GM23338 (cell line): ENCODE measurements around the gene ASAP2. TPM values are rescaled to one million over a fixed set of nuclear protein-coding genes. Genes with fewer than 3 reads are reported as not detected.

ENCODE experiments used
- ATAC-seq: fragments of 200-7000 bp; cut with Tn5 transposase; 3 replicates; pipeline ENCODE4 v1.9.1; 2020
- DNase-seq: peaks from one replicate; pipeline ENCODE4 v3.0.0-alpha.2; 2015; ENCODE audit warnings: low spot score
- H2AFZ ChIP-seq: fragments of 200-600 bp; sonication (generic); 2 replicates; pipeline ENCODE4 v1.8.0; 2016; ENCODE audit warnings: antibody characterized with exemption, mild to moderate bottlenecking, moderate library complexity
- H3F3A ChIP-seq: fragments of 200-600 bp; sonication (generic); replicated peaks from 2 replicates; pipeline ENCODE4 v1.8.0; 2017; ENCODE audit warnings: antibody characterized with exemption, mixed run types, low read depth
- H3K27ac ChIP-seq: fragments of 200-600 bp; sonication (generic); 2 replicates; pipeline ENCODE4 v1.6.1; 2016; ENCODE audit warnings: low read depth
- H3K27me3 ChIP-seq: fragments of 200-600 bp; sonication (generic); 2 replicates; pipeline ENCODE4 v1.8.0; 2016; ENCODE audit warnings: mild to moderate bottlenecking, mixed run types, moderate library complexity; ENCODE audit not compliant: insufficient read depth
- H3K36me3 ChIP-seq: fragments of 200-600 bp; sonication (generic); 2 replicates; pipeline ENCODE4 v1.8.0; 2016; ENCODE audit warnings: mild to moderate bottlenecking; ENCODE audit not compliant: insufficient read depth
- H3K4me1 ChIP-seq: fragments of 200-600 bp; sonication (generic); 2 replicates; pipeline ENCODE4 v1.8.0; 2016; ENCODE audit warnings: mild to moderate bottlenecking, moderate library complexity; ENCODE audit not compliant: insufficient read depth
- H3K4me2 ChIP-seq: fragments of 200-600 bp; sonication (generic); 2 replicates; pipeline ENCODE4 v1.7.1; 2017; ENCODE audit warnings: mixed run types
- H3K4me3 ChIP-seq: fragments of 200-600 bp; sonication (generic); 2 replicates; pipeline ENCODE4 v1.6.1; 2016; ENCODE audit warnings: mixed run types
- H3K79me2 ChIP-seq: fragments of 200-600 bp; sonication (generic); replicated peaks from 2 replicates; pipeline ENCODE4 v1.8.0; 2017; ENCODE audit warnings: mild to moderate bottlenecking; ENCODE audit not compliant: insufficient read depth
- H3K9me2 ChIP-seq: fragments of 200-600 bp; sonication (generic); 2 replicates; pipeline ENCODE4 v1.8.0; 2017; ENCODE audit not compliant: insufficient read depth
- H4K20me1 ChIP-seq: fragments of 200-600 bp; sonication (generic); replicated peaks from 2 replicates; pipeline ENCODE4 v1.8.0; 2017; ENCODE audit warnings: mild to moderate bottlenecking; ENCODE audit not compliant: insufficient read depth
- H3K27ac Mint-ChIP-seq: 2 replicates; pipeline ENCODE4 v1.8.0; 2020; ENCODE audit warnings: inconsistent platforms, mild to moderate bottlenecking, moderate library complexity, mixed read lengths
- H3K27me3 Mint-ChIP-seq: 3 replicates; pipeline ENCODE4 v1.8.0; 2022; ENCODE audit warnings: low read depth, mild to moderate bottlenecking, moderate library complexity, mixed read lengths, inconsistent platforms; ENCODE audit not compliant: insufficient read depth, poor library complexity
- H3K36me3 Mint-ChIP-seq: 3 replicates; pipeline ENCODE4 v1.8.0; 2021; ENCODE audit warnings: low read depth, mild to moderate bottlenecking, inconsistent platforms, moderate library complexity, mixed read lengths
- H3K4me1 Mint-ChIP-seq: 3 replicates; pipeline ENCODE4 v1.8.0; 2020; ENCODE audit warnings: mild to moderate bottlenecking, inconsistent platforms, mixed read lengths
- H3K4me3 Mint-ChIP-seq: 3 replicates; pipeline ENCODE4 v1.8.0; 2021; ENCODE audit warnings: moderate library complexity, mild to moderate bottlenecking, inconsistent platforms, mixed read lengths
- H3K9me3 Mint-ChIP-seq: 3 replicates; pipeline ENCODE4 v1.8.0; 2020; ENCODE audit warnings: moderate library complexity, mild to moderate bottlenecking, inconsistent platforms, mixed read lengths
- EZH2 ChIP-seq: fragments of 200-600 bp; sonication (generic); IDR thresholded peaks from one replicate; pipeline ENCODE4 v1.8.0; 2017; ENCODE audit warnings: antibody characterized with exemption, mild to moderate bottlenecking, low read depth; ENCODE audit not compliant: unreplicated experiment
- EZH2phosphoT487 ChIP-seq: fragments of 200-600 bp; sonication (generic); IDR thresholded peaks from one replicate; pipeline ENCODE4 v1.8.1; 2018; ENCODE audit warnings: antibody characterized with exemption; ENCODE audit not compliant: unreplicated experiment
- JUNB ChIP-seq: IDR thresholded peaks from one replicate; pipeline ENCODE4 v1.6.1; 2016; ENCODE audit warnings: antibody characterized with exemption; ENCODE audit not compliant: unreplicated experiment
- REST ChIP-seq: IDR thresholded peaks from one replicate; pipeline ENCODE4 v1.6.1; 2018; ENCODE audit warnings: antibody characterized with exemption; ENCODE audit not compliant: unreplicated experiment
- STAT1 ChIP-seq: IDR thresholded peaks from one replicate; pipeline ENCODE4 v1.6.1; 2016; ENCODE audit warnings: antibody characterized with exemption; ENCODE audit not compliant: unreplicated experiment
- polyA plus RNA-seq: library from polyadenylated mRNA; unstranded; fragments of >200 nt; fragmentation: Nextera tagmentation; extraction: Ambion mirVana; gene quantifications from 2 replicates; pipeline ENCODE4 v1.2.1, GENCODE V29; 2016
- total RNA-seq: library from RNA; depleted of rRNA; stranded (reverse); fragments of >200 nt; shearing (Covaris generic); gene quantifications from 2 replicates; pipeline ENCODE4 v1.2.3, GENCODE V29; 2014

Gene ASAP2
- total and polyA plus RNA-seq, 2 experiments from 2014 or later: 2.6 to 15.6 TPM

GRCh38 chr2:9420495-9420894 lies 213.9 kb downstream of the ASAP2 start:
- H3K9me2 ChIP-seq: no peaks in the 10 kb centered on the region
- no peak overlapping the region for H3K27ac ChIP-seq
- H3K4me1 ChIP-seq: peaks cover 7% of the 10 kb centered on the region
- H3K4me3 ChIP-seq: no peak overlapping the region
- DNase-seq: no peak
- Mint-ChIP-seq H3K9me3 (no peaks in the 10 kb centered on the region), H3K27ac (no peak overlapping the region), H3K36me3 (no peaks in the 10 kb centered on the region), H3K27me3 (peaks cover 15% of the 10 kb centered on the region), H3K4me3 (no peak overlapping the region), H3K4me1 (peaks cover 9% of the 10 kb centered on the region)
- TF ChIP-seq REST (no peak), EZH2phosphoT487 (no peak), STAT1 (no peak)
- H3K79me2 ChIP-seq: peaks cover 57% of the 10 kb centered on the region
- H2AFZ ChIP-seq: no peak overlapping the region
- 0 out of 2 replicates have a peak, but pooled peaks cover 3% of the 10 kb centered on the region for H3F3A ChIP-seq
- H3K36me3 ChIP-seq: no peaks in the 10 kb centered on the region; the same call in 1 of the 2 replicates
- no peak overlapping the region for H3K4me2 ChIP-seq
- ATAC-seq: no peak
- H3K27me3 ChIP-seq: no peaks in the 10 kb centered on the region
- peaks cover 21% of the 10 kb centered on the region; the same call in 1 of the 2 replicates for H4K20me1 ChIP-seq

- Histone ChIP-seq H3K36me3 (no peaks in the 10 kb centered on the region; the same call in 1 of the 2 replicates), H3K27me3 (no peaks in the 10 kb centered on the region), H4K20me1 (peaks cover 27% of the 10 kb centered on the region), H3K4me1 (peaks cover 7% of the 10 kb centered on the region), H2AFZ (peak overlapping the region; percentile 96), H3K4me2 (peak overlapping the region; percentile 98), H3K9me2 (no peaks in the 10 kb centered on the region), H3K4me3 (peak overlapping the region; percentile 93), H3F3A (0 out of 2 replicates have a peak, but pooled peaks cover 3% of the 10 kb centered on the region), H3K27ac (no peak overlapping the region), H3K79me2 (peaks cover 74% of the 10 kb centered on the region)
- Mint-ChIP-seq H3K9me3 (no peaks in the 10 kb centered on the region), H3K4me3 (peak overlapping the region; percentile 87; the same call in 2 of the 3 replicates), H3K27ac (no peak overlapping the region; the same call in 1 of the 2 replicates), H3K36me3 (no peaks in the 10 kb centered on the region), H3K4me1 (peaks cover 9% of the 10 kb centered on the region), H3K27me3 (peaks cover 15% of the 10 kb centered on the region)
- TF ChIP-seq EZH2 (no peak), EZH2phosphoT487 (no peak), JUNB (no peak)
- DNase-seq: peak; percentile 63
- peak; percentile 60 for ATAC-seq
These were observed 215.9 kb downstream of the ASAP2 start for GRCh38 chr2:9422321-9423099.
